ENCODE data around the gene OPRD1.

- TF ChIP-seq CTCF (conservative IDR thresholded peaks at IDR 0.05 in 1 of 2, IDR thresholded peaks at IDR 0.05 in 1 of 2; ENCODE audit: extremely low read depth in 1 of 2, insufficient read depth in 1 of 2, low read depth in 1 of 2, low read length in 2 of 2) (no peak), EZH2 (IDR thresholded peaks at IDR 0.05; ENCODE audit: borderline replicate concordance, low read length) (no peak)
Measured at GRCh38 chr1:28819020-28819419, 7.0 kb downstream of the OPRD1 start.

Measured in mammary epithelial cell (primary cell).